DMS153 treated with DMSO at 0.1 percent for 48 hours (cell line): ENCODE data around the gene PRF1.

Experiments used
- DNase-seq: peaks from one replicate; lab custom pipeline; 2025; ENCODE audit not compliant: unreplicated experiment; lab: John Stamatoyannopoulos, UW

The PRF1 gene

DNA sequence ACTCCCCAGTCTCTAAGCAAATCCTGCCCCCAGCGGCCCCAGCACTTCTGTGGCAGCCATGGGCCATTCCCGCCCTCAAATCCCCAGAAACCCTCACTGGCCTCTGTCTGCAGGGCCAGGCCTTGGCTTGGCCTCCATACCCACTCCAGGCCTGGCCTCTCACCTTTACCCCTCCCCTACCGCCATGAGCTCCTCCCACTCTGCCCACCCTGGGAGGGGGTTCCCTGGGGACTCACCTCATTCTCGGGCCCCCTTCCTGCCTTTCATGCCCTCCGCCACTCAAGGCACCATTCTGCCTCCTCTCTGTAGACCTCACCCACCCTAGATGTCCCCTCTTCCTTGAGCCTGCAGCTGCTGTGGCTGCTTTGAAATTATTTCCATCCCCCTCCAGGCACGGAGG is 41.0 kb downstream of the PRF1 start:
- DNase-seq, result no peak

DNA sequence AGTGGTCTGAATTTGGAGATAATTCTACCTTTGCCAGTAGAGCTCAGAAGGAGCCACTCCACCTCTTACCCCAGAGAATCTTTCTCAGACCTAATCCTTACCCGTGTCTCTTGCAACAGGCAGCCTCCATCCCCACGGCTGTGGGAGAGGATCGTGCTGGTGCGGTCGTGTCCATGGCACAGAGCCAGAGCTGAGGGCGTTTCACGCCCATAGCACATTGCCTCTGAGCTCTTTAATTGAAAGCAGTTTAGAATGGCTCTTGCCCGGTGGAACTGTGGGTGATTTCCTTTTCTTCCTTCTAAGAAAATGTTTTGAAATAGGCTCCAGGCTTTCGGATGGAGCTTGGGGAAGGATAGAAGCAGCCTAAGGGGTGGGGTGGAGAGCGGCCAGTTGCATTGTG is 41.5 kb downstream of the PRF1 start:
- DNase-seq, result peak; percentile 8

DNA sequence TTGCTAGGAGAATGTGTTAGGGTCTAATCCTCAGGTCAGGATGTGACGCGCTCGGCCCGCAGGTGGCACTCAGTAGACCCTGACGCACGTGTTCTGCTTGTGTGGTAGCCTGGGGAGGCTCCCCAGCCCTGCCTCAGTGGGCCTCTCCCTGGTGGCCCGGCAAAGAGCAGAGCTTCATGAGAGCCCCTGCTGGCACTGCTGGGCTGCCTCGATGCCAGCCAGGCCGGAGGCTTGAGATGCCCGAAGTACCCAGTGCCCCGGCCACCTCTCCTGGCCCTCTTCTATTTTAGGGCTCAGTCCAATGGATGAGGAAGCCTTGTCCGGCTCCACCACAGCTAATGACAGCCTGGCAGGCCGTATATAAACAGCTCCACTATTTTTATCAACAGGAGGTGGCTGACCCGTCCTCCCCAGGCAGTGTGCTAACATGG is 42.0 kb downstream of the PRF1 start:
- DNase-seq, result no peak

DNA sequence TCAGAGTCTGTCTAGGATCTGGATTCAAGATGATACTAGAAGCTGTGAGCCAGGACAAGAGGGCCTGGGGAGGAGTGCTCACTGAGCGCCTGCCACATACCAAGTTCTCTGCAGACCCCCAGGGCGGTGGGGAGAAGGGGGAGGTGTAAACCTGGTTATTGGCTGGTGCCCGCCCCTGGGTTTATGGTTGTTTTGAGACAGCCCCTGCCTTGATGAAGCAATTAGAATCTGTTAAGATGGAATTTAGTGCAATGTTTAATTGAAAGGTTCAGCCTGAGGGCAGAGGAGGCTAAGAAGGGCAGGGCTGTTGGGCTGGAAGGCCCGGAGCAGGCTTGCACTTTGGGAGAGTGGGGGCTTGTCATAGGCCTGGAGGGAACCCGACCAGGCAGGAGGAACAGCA is 42.7 kb downstream of the PRF1 start:
- no peak for DNase-seq

DNA sequence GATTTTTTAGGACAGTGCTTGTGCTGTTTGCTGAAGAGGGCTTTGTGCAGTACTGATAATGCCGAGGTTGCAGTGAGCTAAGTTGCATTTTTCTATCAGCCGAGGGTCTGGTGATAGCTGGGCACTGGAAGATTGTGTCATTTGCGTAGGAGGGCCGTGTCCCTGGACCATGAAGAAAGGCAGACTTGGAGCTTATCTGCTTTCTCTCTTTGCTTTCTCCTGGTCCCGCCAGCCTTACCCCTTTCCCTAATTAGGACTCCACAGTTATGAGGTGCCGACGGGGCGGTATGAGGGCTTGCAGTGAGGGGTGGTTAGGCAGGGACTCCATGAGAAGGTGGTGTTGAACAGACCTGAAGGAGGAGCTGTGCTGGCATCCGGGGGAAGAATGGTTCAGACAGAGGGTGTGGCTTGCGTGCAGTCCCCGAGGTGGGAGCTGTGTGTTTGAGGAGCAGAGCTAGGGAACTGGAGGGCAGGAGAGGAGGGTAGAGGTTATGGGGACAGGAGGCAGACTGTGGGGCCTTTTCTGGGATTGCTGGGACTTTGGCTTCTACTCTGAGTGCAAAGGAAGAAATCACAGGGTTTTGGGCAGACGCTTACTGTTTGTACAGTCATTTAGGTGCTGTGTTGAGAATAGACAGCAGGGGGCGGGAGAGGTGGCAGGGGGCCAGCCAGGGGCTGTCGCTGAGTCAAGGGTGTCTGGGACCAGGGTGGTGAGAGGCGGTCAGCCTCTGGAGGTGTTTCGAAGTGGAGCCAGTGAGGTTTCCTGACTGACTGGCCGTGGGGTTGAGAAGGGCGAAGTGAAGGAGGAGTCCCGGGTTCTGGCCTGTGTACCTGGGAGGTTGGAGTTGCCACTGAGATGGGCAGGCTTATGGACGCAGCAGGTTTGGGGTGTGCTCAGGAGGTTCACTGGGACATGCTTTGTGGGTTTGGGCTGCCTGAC is 43.4 kb downstream of the PRF1 start:
- peak; percentile 19 for DNase-seq

DNA sequence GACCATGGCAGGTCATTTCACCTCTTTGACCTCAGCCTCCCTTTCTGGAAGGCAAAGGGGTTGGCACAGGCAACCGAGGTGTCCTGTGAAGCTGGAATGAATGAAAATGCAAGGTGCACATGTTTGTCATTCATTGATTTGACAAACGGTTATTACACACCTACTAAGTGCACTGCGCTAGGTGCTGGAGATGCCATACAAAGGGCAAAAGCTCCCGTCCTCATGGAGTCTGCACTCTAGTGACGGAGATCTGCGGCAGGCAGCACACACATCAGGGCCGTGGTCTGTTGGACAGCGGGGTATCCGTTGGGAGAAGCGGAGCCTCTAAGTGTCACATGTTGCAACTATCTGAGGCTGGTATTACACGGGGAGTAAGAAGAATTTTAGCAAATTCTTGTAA is 44.2 kb downstream of the PRF1 start:
- no peak for DNase-seq

DNA sequence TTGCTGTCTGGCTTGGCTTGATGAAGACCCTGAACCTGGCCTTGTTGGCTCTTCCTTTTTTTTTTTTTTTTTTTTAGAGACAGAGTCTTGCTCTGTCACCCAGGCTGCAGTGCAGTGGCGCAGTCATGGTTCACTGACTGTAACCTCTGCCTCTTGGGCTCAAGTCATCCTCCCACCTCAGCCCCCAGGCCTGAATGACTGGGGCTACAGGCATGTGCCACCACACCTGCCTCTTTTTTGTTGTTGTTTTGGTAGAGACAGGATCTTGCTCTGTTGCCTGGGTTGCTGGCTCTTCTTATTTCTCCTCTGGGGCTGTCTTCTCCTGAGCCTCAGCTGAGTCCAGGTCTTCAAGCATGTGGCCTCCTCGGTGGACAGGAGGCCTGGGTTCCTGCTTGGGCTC is 44.7 kb downstream of the PRF1 start:
- DNase-seq, result no peak

DNA sequence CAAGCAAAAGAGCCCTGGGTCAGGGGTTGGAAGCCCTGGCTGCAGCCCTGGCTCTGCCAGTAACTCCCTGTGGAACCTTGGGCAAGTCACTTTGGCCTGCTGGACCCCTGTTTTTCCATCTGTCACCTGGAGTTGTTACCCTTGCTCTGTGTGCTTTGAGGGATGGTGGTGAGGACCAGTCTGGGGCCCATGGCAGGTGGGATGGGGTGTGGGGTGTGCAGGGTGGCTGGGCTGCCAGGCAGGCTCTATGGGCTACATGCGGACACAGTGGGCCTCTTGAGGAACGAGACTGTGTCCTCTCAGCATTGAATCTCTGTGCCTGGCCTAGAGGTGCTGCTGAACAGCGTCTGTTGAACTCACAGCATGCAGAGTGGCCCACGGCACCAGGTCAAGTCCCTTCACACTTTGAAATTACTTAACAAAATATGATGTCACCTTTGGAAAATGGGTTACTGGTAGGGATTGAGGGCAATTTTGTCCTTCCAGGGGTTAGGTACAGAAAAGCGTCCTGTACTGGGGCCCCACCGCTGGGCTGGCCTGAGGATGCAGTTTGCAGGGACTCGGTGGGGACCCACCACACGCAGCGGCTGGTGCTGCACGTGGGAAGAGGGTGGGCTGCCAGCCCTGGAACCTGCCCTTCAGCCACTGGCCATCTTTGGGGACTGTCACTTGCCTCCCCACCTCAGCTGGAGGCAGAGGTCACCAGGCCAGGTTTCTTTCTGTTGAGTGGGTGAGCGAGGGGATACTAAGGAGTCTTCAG is 45.3 kb downstream of the PRF1 start:
- DNase-seq, result no peak

DNA sequence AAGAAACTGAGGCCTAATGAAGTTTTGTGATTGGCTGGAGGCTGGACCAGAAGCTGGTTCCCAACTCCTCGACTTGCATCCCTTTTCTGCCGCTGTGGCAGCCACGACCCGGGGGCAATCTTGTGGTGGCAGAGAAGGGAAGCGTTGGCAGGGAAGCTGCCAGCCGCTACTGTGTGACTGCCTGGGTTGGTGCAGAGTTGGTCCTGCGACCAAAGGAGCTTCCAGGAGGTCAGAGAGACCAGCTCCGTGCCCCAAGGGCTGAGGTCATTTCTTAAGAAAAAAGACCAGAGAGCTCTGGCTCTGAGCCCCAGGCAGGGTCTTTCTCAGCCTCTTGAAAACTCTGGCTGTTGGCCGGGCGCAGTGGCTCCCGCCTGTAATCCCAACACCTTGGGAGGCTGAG is 47.2 kb downstream of the PRF1 start:
- DNase-seq, result no peak

DNA sequence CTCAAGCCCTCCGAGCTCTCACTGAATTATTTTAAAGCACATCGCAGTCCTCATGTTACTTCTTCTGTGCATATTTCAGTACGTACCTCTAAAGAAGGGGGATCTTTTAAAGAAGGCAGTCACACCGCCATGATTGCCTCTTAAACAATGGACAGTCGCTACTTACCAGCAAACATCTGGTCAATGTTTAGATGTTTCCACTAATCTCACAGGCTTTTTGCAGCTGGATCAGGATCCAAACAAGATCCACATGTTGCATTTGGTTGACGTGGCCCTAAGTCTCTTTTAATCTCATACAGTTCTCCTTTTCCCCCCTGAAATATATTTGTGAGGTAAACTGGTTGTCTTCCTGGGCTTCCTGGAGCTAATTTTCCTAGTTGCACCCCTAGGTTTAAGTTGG is 50.0 kb downstream of the PRF1 start:
- DNase-seq, result no peak

DNA sequence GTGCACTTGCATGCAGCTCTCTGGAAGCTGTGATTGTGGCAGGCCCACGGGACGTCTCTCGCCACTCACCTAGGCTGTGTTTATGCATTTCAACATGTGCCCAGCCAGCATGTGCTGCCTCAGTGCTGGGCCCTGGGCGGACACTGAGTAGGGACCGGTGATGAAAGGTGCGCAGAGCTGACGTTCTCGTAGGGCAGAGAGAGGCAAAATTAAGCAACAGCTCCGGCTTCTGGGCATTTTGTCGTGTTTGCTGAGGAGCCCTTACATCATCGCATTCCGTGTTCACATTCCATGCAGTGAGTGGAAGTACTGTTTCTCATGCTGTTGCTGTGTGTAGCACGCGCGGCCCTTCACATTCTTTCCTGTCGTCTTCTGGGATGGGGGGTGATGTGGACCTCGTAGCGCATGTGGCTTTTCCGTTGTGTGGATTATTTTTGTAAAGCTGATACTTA is 50.5 kb downstream of the PRF1 start:
- no peak for DNase-seq

DNA sequence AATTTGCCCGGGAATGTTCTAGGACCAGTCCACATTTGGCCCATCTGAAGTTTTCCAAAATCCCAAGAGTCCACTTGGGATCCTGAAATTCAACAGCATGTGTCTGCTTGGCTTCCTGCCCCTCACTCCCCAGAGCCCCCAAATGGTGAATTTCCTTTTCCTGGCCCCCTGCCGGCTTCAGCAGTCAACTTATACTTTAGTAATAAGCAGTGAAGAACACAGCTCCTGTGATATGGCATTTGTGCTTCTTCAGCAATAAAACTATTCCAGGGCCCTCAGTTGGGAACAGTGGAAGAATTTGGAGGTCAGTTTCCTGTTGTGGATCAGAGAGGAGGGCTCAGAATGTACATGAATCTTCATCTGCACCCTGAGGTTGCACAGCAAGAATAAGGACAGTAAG is 51.1 kb downstream of the PRF1 start:
- no peak for DNase-seq

DNA sequence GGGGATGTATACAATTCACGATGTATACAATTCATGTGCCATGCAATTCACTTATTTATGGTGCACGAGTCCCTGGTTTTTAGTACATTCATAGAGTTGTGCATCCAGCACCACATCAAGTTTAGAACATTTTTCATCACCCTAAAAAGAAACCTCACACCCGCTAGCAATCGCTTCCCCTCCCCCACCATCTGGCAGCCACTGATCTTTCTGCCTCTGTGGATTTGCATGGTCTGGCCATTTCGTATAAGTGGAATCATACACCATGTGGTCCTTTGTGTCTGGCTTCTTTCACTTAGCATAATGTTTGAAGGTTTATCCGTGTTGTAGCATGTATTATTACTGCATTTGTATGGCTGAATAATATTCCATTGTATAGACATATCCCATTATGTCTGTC is 52.1 kb downstream of the PRF1 start:
- DNase-seq, result no peak

DNA sequence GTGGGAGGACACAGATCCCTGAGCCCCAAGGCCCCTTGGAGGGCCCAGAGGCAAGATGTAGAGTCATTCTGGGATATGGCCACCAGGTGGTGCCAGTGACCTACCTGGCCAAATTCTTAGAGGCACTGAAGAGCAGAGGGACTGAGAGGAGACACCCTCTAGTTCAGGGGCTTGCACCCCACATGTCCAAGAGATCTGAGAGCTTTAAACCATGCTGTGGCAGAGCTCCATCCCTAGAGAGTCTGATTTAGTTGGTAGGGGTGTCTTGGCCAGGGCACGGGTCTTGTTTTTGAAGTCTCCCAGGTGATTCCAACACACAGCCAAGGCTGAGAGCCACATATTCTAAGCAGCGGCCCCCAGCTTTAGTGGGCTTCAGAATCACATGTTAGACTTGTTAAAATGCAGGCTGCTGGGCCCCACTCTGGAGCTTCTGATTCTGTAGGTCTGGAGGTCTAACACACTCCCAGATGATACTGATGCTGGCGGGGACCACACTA is 52.5 kb downstream of the PRF1 start:
- DNase-seq, result peak; percentile 44

DNA sequence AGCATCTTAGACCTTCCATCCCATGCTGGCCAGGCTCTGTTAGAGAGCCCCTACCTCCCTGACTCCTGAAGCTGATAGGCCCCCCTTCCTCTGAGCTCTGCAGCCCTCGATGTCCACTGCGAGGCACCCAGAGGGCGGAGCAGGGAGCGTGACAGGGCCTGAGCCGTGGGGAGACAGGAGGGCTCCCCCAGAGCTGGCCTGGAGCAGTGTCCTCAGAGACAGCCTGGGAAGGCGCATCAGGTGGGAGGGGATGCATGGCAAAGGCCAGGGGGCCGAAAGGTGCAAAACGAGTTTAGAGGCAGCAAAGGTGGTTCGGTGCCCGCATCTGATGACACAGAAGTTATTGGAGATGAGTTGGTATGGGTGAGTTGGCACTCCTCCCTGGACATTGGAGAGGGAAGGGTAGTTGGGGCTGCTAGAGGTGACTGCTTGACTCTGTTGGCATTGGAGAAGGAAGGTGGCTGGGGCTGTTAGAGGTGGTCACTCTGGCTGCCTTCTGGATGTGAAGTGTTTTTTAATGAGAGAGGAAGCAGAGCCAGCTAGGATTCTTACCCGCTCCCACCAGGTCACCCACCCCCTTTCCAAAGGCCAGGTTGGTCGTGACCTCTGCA is 53.1 kb downstream of the PRF1 start:
- DNase-seq, result no peak
